Stromal cell of bone marrow (primary cell): Measurements from ENCODE around the gene KAT2B.
A peak's percentile ranks its signal among the peaks of the same experiment; 100 is the strongest.

ENCODE experiments used
- DNase-seq: peaks from one replicate; pipeline ENCODE4 v3.0.0-alpha.2; 2012; ENCODE audit warnings: low read depth

KAT2B gene

DNA sequence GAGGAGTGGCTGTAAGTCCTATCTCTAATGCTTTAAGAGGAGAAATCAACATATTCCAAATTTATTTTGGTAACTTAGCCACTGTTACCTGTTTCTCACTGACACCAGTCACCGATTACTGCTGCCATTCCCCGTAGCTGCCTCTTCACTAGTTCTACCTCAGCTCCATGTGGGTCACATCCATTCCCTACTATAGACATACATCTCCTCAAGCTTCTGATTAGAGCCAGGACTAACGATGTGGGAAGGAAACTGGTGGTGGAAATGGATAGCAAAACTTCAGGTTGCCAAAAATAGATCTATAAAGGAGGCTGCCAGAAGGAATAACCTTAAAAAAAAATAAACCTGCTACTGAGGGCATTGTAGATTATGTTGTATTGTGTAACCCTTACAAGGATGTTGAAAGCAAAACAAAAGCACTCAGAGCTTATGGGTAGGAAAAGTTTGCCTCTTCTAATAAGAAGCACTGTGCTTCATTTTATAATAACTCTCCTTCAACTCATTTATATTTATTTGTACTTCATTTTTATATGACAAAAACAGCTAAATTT lies 56.0 kb downstream of the KAT2B start:
- DNase-seq: peak; percentile 17

DNA sequence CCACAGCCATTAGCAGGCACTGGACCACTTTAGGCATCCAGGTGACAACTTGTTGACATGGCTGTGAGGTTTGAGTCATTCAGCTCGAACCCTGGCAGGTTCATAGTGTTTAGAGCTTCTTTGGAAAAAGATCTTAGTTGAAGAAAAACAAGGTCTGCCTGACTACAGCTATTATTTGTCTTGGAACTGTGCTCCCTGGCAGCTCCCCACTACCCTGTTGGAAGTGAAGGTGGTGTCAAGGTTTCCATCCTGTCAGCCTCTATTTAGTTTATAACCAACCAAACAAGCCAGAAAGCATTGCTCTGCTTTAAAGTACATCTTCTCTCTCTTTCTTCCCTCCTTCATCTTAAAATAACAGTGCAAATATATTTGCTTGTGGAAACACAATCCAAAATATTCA lies 56.8 kb downstream of the KAT2B start:
- DNase-seq: no peak

DNA sequence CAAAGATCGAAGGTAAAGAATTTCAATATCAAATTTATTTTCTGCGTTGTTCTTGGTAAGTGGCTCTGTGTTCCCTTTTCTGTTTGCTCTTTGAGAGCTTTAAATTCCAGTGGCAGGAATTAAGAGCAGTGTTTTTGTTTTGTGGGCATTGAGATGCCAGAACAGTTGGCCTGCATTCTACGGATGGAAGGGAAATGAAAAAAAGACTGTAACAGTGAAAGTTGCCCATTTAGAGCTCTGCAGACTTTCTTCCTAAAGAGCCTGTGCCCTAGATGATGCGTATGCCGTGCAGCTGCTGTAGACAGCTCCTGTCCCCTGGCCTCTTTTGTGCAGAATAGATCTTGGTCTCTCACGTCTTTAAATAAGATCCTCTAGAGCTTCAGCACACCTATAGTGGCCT lies 58.8 kb downstream of the KAT2B start:
- no peak for DNase-seq

DNA sequence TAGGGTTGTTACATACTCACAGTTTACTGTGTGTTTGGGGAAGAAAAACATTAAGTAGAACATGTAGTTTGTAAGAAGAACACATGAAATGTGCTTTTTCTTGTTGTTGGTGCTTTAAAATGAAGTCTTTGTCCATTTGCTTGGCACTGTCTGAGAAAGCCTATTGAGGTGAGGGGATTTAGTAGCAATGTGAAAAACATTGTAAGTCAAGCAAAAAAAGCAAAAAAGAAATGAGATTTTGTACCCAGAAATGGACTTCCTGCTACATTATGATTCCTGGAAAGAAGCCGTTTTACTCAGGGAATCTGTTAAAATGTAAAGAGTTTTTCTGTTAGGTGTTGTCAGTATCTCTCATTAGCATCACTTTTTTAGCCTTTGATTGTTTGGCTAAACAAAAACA lies 59.9 kb downstream of the KAT2B start:
- no peak for DNase-seq

DNA sequence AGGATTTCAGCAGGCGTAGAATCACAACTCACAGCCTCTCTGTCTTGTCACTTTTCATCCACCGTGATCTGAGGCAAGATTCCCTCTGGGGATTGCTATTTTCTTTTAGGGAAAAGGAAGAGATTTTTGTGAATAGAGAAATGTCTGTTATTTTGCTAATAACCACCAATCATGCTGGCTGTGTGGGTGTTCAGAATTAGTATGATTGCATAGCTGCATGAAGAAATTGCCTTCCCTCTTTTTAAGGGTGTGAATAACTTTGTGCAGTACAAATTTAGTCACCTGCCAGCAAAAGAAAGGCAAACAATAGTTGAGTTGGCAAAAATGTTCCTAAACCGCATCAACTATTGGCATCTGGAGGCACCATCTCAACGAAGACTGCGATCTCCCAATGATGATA lies 60.8 kb downstream of the KAT2B start:
- DNase-seq: no peak

DNA sequence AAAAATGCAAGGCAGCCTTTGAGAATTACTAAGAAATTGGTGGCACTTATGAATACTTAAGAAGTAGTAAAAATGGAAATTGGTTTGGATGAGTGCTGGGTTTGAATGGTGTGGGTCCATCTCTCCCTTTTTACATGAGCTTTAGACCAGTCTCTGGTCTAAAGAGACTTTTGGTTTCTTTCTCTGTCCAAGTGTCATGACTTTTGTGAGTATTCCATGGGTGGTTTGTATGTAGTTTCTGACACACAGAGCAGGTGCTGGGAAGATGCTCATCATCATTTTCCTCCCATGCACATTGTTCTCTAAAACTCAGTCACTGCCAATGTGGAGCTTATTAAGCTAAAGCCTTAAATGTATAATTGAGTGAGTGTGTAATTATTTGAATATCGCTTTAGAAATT lies 63.5 kb downstream of the KAT2B start:
- no peak for DNase-seq

DNA sequence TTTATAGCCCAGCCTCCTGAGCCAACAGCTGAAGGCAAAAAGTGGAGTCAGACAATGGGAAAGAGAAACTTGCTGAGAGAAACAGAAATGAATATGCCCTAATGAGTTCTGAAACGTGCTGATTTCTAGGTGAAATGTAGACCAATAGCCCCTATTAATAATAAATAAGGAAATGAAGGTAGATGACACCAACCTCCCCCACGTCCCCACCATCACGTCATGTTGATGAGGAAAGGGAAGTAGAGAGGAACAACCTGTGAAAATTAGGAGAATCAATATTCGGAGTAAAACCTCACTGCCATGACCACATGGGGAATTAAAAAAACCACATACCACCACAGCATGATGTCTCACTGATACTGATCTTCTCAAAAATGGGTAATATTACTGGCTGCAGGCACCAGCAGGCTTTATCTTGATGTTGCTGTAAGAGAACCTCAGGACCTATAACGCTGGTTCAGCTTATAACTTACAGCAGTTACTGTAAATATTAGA lies 64.0 kb downstream of the KAT2B start:
- no peak for DNase-seq

DNA sequence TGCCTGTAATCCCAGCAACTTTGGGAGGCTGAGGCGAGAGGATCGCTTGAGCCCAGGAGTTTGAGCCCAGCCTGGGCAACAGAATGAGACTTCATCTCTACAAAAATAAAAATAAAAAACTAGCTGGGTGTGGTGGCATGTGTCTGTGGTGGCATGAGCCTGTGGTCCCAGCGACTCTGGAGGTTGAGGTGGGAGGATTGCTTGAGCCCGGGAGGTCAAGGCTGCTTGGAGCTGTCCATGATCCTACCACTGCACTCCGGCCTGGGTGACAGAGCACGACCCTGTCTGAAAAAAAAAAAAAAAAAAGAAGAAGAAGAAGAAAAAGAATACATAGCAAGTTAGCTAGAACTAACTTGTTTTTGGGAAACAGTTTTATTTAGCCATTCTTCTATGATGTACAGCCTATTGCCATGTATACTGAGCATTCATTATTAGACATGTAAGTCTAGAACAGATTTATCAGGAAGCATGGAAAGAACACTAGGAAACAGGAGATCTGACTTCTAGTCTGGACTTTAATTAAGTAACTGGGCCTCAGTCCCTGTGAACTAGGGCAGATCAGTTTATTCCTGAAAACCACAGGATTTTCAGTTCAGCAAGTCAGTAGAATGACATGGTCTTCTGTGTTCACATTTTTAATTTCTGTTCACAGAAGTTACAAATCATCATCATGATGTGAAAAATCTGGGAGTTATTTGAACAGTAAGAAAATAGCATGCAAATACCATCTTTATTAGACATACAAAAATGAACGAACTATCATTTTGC lies 65.5 kb downstream of the KAT2B start:
- DNase-seq: no peak

DNA sequence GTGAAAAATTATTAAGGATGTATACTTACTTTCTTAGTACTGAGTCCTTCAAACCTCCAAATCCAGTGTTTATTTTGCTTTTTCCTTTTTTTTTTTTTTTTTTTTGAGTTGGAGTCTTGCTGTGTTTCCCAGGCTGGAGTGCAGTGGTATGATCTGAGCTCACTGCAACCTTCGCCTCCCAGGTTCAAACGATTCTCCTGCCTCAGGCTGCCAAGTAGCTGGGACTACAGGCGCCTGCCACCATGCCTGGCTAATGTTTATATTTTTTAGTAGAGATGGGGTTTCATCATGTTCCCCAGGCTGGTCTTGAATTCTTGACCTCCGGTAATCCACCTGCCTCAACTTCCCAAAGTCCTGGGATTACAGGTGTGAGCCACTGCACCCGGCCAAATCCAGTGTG lies 67.5 kb downstream of the KAT2B start:
- DNase-seq: no peak

DNA sequence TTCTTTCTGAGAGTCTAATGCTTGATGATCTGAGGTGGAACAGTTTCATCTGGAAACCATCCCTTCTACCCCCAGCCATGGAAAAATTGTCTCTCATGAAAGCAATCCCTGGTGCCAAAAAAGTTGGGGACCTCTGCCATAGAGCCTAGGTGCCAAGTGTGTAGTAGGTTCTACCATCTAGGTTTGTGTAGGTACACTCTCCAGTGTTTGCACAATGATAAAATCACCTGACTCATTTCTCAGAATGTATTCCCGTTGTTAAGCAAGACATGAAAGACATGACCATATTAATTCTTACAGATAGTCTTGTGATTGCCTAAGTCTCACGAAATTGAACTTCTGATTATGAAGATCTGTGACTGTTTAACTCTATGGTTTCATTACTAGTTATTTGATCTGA lies 68.6 kb downstream of the KAT2B start:
- no peak for DNase-seq

DNA sequence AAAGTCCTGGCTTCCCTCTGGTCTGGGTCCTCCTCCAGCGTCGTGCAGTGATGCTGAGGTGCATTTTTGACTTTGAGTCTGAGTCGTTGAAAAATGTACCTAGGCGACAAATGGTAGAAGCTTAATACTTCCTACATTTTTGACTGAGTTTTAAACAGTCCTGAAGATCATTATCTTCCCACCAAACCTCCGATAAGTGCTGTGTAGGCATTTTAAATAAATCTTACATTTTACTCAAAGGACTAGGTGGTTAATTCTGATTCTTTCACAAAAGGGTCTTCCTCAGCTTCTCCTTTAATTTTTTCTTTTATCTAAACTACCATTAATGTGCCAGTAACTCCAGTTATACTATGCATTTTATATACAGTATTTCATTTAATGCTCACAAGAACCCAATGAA lies 70.6 kb downstream of the KAT2B start:
- no peak for DNase-seq

DNA sequence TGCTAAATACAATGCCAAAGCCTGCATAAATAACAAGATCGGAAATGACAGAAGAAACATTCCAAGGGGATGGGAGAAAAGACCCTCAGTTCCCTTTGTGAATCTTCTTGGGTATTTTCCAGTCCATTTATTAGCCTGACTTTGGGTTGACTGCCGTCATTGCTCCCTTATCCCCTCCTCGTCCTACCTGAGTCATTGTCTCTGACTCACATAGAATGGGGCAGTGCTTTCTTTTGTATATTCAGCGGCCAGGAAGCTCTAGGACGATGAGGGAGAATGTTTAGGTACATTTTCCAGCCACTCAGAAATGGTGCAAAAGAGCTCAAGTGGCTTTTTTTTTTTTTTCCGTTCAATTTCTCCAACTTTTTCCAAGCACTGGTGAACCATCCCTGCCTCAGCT lies 71.6 kb downstream of the KAT2B start:
- DNase-seq: no peak

DNA sequence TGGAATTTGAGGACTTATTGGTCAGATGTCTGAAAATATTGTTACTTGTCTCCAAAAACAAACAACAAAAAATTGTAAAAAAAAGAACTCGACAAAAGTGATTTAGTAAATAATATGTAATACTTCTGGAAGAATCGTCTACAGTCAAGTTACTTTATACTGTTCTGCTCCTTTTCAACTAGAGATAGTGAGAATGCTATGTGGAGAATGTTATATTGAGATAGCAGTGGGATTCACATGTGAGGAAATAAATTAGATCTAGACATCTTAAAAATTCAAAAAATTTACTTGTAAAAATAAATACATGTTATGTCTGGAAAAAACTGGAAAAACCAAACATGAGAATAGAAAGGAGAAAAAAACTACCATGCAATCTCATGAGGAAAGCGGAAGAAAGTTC lies 80.8 kb downstream of the KAT2B start:
- no peak for DNase-seq

DNA sequence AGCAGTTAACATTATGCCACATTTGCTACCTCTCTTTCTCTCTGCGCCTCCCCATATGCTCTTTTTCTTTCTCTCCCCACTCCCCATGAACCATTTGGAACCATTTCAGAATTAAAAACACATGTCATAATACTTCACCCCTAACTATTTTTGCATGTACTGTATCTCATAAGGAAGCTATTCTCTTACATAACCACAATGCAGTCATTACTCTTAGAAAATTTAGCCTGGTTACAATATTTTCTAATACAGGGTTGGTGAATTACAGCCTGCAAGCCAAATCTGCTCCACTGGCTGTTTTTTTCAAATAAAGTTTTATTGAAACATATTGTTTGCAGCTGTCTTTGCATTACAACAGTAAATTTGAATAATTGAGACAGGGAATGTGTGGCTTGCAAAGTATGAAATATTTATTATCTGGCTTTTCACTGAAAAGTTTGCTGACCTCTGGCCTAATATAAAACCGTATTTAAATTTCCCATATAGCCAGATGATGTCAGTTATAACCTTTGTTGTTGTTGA lies 82.9 kb downstream of the KAT2B start:
- no peak for DNase-seq

DNA sequence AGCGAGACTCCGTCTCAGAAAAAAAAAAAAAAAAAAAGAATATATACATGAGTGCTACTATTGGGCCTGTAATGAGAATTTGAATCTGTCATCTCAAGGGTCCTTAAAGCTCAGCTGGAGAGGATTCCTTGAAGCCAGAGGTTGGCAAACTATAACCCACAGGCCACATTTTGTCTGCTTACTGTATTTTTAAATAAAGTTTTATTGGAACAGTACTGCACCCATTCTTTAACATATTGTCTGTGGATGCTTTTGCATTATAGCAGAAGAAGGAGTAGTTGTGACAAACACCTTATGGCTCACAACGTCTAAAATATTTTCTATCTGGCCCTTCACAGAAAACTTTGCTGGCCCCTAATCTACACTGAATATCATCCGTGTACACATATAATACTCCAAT lies 85.0 kb downstream of the KAT2B start:
- DNase-seq: no peak

DNA sequence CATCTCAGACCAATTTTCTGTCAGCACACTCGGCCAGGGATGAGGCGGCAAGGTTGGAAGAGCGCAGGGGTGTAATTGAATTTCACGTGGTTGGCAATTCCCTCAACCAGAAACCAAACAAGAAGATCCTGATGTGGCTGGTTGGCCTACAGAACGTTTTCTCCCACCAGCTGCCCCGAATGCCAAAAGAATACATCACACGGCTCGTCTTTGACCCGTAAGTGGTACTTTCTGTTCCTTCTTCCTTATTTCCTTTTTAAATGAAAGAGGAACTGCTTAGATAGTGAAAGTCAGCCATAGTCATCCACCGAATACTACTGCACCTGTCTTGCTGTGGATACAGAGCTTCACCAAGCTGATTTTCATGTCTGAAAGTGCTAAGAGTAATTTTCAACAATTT lies 85.7 kb downstream of the KAT2B start:
- DNase-seq: peak; percentile 4

DNA sequence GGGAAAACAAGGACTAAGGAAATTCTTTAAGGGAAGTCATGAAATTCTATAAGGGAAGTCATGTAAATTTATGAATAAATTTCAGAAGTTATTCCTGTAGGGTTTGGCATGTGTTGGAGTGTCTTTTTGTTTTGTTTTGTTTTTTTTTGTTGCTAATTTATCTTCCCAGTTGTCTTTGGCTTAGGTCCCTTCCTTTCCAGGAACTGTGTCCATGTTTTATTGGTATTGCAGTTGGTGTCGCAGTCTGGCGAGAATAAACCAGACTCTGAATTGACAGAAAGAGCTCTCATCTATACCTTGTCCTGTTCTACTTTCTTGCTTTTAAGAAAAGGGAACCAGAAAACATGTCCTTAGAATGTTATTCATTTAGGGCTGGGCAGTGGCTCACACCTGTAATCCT lies 88.1 kb downstream of the KAT2B start:
- DNase-seq: no peak

DNA sequence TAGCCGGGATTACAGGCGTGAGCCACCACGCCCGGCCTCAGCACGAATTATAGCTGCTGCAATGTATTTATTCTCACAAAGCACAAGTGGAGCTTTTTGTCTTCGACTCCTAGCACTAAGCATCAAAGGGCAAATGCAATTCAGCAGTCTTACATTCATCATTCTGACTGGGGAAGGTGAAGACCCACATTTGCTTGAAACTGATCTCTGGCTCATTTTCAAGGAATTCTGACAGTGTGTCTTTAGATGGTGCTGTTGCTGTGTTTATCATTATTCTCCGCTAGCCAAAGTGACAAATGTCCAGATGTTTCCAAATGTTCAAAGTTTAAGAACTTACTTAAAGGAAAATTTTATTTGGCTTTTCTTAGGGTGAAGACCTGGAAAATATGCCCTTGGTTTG lies 89.9 kb downstream of the KAT2B start:
- DNase-seq: no peak

DNA sequence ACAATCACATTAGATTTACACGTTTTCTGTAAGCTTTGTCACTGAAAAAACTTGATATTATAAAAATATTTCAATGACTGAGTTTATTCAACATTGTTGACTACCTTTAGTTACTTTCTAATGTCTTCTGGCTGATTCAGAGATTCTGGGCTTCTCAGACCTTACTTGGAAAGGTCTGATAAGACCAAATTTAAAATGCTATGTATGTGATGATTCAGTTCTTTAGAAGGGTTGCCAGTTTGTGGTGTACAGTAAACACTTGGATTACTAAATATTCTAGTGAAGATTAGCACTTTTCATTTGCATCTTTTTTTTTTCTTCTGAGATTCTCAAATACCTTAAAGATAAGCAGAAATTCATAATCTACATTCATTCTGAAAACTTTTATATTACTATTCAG lies 96.0 kb downstream of the KAT2B start:
- DNase-seq: no peak

DNA sequence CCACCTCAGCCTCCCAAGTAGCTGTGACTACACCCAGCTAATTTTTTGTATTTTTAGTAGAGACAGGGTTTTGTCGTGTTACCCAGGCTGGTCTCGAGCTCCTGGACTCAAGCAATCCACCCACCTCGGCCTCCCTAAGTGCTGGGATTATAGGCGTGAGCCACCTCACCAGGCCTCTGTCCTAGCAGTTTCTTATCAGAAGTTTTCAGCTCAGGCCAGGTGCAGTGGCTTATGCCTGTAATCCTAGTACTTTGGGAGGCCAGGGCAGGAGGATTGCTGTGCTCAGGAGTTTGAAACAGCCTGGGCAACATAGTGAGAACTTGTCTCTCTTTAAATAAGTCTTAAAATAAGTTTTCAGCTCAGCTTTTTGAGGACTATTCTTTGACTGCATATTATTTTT lies 97.4 kb downstream of the KAT2B start:
- no peak for DNase-seq

DNA sequence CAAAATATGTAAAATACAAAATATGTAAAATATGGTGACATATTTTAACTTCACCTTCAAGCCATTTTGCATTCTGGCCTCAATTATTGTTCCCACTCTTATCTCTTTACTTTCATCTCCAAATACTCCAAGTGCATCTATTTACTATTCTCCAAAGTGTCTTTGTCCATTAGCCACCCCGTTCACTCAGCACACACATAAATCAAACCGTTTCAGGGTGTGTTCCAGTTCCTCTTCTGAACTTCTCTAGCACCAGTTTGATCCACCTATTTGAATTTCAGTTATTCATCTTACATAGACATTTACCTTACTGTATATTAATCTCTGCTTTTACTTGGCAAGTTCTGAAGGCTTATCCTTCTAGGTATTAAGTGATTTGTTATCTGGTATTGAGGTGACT lies 100.6 kb downstream of the KAT2B start:
- DNase-seq: no peak

DNA sequence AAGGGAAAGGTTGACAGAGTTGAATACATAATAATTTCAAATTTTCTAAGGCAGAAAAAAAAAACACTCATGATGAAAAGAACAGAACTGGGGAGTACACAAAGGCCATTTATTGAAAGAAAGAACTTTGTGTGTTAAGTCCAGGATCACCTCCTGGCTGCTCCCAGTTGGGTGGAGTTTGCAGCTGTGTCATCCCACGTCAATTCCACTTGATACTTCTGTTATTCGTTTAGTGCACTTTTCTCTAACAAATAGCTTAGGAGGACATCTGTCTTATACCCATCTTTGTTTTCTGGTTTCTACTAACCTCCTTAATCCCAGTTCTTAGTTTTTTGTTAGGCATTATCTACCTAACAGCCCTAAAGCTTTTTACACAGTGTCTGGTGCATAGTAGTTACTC lies 101.1 kb downstream of the KAT2B start:
- no peak for DNase-seq

DNA sequence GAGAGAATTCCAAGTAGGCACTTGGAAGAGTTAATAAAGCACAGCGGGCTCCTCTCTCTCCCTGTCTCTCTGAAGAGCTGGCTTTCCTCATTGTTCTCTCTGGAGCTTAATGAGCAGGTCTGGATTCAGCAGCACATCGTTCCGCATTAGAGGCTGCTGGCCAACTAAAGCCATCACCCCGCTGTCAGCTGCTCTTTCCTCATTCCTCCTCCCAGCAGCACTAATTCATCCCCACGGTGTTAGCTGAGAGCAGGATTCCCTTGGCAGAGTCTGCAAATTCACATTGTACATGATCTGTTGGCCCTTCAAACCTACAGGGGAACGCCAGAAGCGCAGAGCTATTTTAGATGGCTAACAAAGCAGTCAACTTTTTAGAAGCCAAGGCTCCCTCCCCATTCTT lies 101.6 kb downstream of the KAT2B start:
- DNase-seq: peak; percentile 13

DNA sequence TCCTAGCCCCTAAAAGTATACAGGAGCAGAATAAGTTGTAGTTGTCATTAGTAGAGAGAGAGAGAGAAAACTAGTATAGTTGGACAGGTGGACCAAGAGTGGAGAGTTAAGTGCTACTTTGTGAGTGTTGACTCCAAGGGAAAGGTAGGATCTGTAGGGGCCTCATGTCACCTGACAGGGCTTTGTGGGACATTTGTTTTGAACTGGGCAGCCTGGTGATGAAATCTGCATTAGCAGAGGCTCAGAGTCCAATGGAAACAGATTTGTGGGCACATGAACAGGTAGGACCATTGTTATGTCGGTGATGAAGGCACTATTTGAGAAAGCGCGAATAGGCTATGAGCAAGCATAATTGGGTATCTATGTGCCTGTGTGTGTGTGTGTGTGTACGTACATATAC lies 102.3 kb downstream of the KAT2B start:
- DNase-seq: no peak
